HFF-Myc (cell line): Measurements from ENCODE around the gene LTN1.
"Not testable (repeated sequence)": the region's sequence is repeated elsewhere in the genome, so short reads cannot be mapped to it uniquely, and the experiment has no call there.

Source experiments
- DNase-seq: peaks from one replicate; pipeline ENCODE4 v3.0.0-alpha.2; 2011; ENCODE audit warnings: low read depth; ENCODE audit errors: extremely low read depth
- H3K4me3 ChIP-seq: replicated peaks from 2 replicates; pipeline ENCODE4 v1.5.1; 2011; ENCODE audit warnings: low read depth, mild to moderate bottlenecking, control low read depth, low read length
- CTCF ChIP-seq: IDR thresholded peaks from 2 replicates; pipeline ENCODE4 v1.5.1; 2012; ENCODE audit warnings: mild to moderate bottlenecking, low read depth, low read length, control low read depth; ENCODE audit errors: missing control alignments

LTN1 gene

DNA sequence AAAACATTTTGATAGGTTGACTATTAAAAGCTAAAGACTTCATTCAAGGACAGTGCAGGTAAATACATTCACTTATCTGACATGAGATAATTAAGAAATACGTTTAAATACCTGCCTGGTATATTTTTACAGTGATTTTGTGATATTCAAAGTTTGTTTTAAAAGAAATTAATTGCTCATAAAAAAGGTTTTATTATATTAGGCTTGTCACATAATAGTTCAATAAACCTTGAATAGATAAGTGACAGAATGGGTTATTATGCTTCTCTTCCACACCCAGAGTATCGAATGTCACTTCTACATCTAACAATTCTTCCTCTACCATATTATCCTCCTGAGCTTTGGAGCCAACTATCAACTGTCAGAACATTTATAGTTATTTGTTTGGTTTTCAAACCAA, 60.0 kb downstream of the LTN1 start:
- TF ChIP-seq CTCF: no peak
- DNase-seq: no peak
- H3K4me3 ChIP-seq: no peak overlapping the region

DNA sequence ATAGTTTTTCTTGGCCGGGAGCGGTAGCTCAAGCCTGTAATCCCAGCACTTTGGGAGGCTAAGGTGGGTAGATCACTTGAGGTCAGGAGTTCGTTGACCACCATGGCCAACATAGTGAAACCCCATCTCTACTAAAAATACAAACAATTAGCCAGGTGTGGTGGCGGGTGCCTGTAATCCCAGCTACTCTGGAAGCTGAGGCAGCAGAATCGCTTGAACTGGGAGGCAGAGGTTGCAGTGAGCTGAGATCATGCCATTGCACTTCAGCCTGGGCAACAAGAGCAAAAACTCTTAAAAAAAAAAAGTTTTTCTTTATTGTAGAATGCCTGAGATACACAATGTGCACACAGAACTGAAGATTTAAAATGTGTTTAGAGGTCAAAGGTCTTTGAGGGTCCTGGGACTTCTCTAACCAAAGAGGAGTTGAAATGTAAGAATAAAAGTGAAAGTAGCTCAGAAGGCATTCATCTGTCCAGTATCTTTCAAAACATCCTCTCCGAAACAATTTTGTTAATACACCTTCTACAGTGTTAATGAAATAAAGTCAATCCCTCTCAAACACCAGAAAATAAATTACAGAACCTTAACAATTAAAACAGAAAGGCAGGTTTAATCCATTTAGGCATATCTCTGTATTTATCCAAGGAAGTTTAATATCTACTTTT, 60.8 kb downstream of the LTN1 start:
- not testable (repeated sequence) for DNase-seq

GRCh38 chr21:28928578-28929420, 63.9 kb downstream of the LTN1 start:
- no peak for TF ChIP-seq CTCF
- DNase-seq: no peak
- H3K4me3 ChIP-seq: no peak overlapping the region

More for the DNA sequence above, 60.8 kb downstream of the LTN1 start:
- H3K4me3 ChIP-seq: not testable (repeated sequence)

- H3K4me3 ChIP-seq: no peak overlapping the region
- TF ChIP-seq CTCF: no peak
- DNase-seq: no peak
These were observed 65.5 kb downstream of the LTN1 start for GRCh38 chr21:28927130-28927529.

DNA sequence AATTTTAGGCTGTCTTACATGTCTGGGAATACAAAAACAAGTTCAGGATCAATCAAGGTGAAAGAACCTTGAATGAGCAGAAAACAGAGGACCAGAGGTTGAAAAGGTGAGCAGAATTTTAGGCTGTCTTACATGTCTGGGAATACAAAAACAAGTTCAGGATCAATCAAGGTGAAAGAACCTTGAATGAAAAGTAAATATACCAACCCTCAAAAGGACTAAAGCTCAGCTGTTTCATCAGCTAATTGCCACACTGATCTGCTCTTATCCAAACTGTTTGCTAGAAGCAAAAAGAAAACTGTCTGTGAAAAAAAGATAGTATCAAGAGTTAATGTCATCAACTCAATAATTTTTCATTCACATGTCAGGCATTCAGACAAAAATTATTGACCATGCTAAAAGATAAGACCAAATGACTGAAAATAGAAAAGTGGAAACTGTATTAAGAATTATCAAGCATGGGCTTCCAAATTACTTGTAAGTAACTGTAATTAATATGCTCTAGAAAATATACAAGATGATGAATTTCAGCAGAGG, 69.2 kb downstream of the LTN1 start:
- H3K4me3 ChIP-seq: no peak overlapping the region
- no peak for DNase-seq
- no peak for TF ChIP-seq CTCF

DNA sequence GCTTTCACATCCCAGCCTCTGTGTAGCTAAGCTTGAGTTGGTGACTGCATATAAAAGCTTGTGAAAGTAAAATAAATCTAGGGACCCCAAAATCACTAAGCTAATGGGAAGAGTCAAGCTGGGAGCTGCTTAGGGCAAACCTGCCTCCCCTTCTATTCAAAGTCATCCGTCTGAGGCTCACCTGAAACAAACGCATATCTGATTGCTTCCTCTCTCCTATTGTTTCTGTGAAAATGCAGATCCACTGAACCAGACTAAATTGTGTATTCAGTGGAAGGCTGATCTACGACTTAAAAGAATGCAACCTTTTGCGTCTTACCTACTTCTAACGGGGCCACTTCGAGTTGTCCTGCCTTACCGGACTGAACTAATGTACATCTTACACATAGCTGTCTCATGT, 70.3 kb downstream of the LTN1 start:
- no peak for TF ChIP-seq CTCF
- no peak for DNase-seq
- no peak overlapping the region for H3K4me3 ChIP-seq

DNA sequence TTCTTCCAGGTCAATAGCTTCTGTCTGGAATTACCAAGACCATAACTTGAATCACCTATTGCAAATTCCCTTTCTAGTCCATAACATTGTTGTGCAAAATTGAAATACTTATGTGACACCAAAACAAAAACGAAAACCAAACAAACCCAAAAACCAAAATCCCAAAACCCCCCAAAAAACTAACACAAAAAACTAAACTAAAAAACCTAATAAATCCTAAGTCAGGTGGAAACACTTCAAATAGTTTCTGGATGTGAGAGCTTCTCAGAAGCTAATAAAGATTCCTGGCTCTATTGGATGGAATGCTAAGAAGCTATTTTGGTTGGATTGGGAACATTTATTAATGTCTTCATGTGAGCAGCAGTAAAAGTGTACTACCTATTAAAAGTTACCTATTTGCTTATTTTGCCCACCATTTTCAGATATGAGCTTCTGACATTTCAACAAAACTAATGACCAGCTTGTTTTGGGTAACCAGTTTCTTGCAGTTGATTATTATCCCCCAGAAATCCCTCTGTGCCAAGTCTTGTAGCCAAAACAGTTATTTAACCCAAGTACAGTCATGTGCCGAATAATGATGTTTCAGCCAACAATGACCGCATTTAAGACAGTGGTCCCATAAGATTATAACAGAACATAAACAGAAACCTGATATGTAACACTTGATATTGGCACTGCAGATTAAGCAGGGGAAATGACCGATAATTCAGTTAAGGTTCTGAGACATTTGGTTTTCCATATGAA, 76.4 kb downstream of the LTN1 start:
- no peak for TF ChIP-seq CTCF
- no peak for DNase-seq
- no peak overlapping the region for H3K4me3 ChIP-seq
